Stimulated activated CD4-positive, alpha-beta T cell treated with anti-CD3 and anti-CD28 coated beads, Interleukin-4, amount 100 ng/mL, for 4 hours (primary cell): ENCODE data around the gene PODNL1.
"Not testable (repeated sequence)": the region's sequence is repeated elsewhere in the genome, so short reads cannot be mapped to it uniquely, and the experiment has no call there.

Source experiments
- DNase-seq, 2 experiments: peaks; one replicate each; pipeline ENCODE4 v3.0.0-alpha.2; 2020

PODNL1 gene

DNA sequence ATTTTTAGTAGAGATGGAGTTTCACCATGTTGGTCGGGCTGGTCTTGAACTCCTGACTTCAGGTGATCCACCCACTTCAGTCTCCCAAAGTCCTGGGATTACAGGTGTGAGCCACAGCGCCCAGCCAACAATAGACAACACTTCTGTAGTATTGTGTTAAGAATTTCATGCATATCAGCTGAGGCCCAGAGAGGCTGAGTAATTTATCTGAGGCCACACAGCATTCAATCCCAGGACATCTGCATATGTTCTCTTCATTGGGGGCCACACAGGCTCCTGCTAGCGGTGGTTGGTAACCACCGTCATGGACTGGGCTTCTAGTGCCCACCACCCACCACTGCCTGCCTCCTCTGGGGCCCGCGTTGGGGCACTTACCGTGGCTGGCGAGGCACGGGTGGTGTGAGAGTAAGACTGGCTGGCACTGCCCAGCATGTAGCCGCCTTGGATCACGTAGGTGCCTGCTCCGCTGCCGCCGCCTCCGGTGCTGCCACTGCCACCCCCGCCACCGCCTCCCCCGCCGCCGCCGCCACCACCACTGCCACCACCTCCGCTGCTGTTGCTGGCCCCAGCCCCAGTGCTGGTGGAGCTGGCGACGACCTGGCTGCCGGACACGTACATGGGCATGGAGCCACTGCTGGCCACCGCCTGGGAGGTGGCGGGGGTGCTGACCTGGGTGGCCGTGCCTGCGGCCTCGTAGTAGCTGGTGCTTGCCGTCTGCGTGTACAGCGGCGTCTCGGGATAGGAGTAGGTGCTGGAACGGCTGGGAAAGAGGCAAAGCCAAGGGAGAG lies 34.3 kb upstream of the PODNL1 start:
- no peak for DNase-seq

DNA sequence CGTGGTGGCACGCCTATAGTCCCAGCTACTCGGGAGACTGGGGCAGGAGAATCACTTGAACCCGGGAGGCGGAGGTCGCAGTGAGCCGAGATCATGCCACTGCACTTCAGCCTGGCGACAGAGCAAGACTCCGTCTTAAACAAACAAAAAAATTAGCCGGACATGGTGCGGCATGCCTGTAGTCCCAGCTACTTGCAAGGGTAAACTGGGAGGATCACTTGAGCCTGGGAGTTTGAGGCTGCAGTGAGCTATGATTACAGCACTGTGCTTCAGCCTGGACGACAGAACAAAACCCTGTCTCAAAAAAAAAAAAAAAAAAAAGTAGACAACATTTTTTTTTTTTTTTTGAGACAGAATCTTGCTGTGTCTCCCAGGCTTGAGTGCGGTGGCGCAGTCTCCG lies 33.7 kb upstream of the PODNL1 start:
- DNase-seq = not testable (repeated sequence)

DNA sequence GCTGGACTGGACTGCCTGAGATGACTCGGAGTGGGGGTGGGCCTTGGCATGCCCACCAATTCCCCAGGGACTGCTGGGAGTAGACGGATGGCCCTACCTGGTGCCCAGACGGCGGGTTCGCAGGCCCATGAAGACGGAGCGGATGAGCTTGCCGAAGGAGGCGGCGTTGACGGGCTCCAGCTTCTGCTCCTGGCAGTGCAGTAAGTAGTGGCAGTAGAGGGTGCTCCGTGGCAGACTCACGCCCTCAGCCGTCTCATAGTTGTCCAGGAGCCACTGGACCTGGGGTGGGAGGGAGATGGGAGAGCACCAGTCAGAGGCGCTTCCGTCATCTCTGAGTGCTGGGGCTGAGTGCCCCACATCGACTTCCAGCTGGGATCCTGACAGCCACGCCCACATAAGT lies 31.7 kb upstream of the PODNL1 start:
- DNase-seq = no peak

DNA sequence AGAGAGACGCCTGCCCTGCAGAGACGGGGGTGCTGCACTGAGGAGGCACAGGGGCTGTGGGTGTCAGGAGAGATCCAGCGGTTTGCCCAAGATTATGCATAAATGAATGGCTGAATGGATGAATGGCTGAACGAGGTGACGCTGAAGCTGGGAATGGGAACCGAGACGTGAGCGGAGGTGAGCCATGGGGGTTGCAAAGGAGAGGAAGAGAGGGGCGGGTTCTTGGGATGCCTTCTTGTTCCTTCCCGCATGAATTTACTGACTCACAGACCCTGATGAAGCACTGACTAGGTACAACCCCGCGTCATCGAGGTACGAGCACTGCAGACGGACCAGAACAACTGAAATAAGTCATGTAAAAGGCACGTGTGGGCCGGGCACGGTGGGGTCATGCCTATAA lies 30.8 kb upstream of the PODNL1 start:
- no peak for DNase-seq

DNA sequence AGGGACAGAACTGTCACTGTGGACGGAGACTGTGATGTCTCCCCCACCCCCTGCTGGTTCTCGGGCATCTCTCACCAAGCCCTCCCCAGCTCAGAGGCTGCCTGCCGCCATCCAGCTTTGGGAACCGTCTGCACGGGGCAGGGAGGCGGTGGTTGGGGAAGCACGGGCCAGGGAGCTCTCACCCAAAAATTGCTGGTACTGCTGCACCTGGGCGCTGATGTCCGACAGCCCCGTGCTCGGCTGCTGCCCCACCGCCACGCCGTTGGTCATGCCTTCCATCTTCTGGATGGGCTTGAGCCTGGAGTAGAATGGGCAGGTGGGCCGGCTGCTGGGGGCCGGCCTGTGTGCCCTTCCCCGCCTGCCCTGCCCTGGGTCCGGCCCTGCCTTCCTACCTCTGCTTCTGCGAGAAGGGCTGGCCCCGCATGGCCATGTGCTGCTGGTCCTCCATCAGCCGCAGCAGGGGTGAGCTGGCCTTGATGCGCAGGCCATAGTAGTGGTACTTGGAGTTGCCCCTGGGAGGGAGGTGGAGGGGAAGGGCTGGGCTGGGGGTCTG lies 30.2 kb upstream of the PODNL1 start:
- DNase-seq = no peak

DNA sequence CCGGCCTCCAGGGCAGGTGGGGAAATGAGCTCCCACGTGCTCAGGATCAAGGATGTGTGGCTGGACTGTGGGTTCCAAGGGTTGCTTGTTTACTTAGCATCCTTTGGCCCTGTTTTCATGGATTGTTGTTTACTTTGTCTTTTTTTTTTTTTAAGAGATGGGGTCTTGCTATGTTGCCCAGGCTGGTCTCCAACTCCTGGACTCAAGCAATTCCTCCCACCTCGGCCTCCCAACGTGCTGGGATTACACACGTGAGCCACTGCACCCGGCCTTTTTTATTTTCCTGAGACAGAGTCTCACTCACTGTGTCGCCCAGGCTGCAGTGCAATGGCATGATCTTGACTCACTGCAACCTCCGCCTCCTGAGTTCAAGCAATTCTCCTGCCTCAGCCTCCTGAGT lies 29.0 kb upstream of the PODNL1 start:
- not testable (repeated sequence) for DNase-seq

DNA sequence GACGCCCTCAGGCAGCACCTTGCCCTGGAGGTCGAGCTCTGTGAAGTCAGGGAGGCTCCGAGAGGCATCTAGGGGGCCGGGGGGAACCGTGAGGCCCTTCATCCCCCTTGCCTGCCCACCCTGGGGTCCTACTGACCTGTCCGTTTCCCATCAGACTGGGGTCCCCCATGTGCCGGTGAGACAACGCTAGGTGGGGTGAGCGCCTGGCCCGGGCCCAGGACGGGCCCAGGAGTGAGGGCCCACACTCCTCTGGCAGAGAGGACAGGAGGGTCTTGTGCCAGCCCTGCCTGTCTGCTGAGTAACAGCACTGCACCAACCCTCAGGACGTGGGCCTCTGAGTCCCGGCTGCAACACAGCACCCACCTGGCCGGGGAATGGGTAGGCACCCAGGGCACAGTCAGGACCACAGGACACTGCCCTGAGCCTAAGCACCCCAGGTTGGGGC lies 28.5 kb upstream of the PODNL1 start:
- no peak for DNase-seq

DNA sequence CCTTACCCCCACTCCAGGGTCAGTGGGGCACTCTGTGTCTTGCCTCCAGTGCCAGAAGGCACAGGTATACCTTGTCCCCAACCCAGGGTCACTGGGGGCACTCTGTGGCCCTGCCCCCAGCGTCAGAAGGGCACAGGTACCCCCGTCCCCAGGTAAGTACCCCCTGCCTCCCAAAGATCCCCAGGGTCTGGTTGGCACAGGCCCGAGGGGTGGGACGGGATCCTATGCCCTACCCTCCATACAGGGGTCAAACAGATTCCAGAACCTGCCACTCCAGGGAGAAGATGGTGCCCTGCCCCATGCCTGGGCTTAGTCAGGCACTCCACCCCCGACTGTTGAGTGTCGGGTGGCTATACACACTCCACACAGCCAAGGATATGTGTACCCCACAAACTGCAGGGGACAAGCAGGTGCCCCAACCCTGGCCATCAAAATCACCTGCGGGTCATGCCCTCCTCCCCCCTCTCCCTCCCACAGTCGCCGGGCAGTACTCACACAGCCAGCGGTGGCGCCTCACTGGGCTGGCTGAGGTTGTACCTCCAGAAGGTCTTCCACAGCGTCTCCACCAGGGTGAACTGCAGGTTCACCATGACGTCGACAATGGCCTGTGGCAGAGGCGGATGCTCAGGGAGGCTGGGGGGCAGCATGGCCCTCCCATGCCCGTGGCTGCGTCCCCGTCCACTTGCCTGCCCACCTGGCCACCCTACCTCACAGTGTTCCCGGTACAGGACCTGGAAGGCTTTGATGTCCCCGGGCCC lies 27.9 kb upstream of the PODNL1 start:
- DNase-seq = no peak

DNA sequence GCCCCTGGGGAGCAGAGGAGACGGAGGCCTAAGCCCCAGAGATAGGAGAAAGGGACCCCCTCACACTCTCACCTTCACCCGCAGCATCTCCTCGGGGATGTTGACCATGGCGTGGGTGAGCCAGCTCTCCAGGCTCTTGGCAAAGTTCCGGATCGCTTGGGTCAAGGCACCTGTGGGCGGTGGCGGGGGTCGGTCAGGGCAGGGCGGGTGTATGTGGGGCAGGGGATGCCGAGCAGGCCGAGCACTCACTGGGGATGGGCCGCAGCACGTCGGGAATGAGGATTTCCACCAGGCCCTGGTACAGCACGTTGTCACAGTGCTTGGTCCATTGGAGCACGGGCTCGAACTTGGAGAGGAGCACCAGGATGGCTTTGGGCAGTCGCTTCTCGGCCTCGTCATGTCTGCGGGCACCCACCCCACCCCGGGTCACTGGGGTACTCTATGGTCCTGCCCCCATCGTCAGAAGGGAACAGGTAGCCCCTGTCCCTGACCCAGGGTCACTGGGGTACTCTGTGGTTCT lies 27.2 kb upstream of the PODNL1 start:
- DNase-seq = no peak

DNA sequence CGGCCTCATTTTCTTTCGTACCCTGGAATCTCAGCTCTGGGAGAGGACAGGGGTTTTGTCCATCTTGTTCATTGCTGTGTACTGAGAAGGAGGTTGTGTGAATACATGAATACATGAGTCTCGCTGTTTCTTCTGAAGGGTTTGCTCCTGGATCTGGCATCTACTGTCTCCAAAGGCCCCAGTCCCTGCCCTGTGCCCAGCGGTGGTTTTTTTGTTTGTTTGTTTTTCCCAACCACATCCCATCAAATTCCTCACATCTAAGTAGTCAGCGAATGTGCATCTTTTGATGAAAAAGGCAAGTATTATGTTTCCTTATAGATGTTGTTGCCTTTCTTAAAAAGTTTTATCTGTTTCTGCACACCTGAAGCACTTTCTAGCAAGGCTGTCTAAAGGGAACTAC lies 26.6 kb upstream of the PODNL1 start:
- no peak for DNase-seq

DNA sequence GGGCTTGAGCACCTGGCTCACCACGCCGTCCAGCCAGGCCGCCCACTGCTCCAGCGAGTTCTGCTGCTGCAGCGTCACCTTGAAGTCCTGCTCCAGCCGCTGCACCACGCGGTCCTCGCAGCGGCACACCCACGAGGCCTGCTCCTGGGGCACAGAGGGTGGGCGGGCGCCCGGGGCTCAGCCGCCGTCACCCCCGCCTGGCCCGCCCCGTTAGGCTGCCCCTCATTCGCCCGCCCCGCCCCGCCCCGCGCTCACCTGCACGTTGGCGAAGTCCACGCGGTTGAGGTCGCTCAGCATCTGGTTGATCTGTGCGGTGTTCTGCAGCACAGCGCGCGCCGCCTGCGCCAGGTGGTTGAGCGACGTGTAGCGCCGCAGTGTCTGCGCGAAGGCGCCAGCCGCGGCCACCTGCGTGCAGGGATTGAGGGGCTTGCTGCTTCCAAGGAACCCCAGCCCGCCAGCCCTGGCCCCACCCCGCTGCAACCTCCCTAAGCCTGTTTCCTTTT lies 25.4 kb upstream of the PODNL1 start:
- no peak for DNase-seq

DNA sequence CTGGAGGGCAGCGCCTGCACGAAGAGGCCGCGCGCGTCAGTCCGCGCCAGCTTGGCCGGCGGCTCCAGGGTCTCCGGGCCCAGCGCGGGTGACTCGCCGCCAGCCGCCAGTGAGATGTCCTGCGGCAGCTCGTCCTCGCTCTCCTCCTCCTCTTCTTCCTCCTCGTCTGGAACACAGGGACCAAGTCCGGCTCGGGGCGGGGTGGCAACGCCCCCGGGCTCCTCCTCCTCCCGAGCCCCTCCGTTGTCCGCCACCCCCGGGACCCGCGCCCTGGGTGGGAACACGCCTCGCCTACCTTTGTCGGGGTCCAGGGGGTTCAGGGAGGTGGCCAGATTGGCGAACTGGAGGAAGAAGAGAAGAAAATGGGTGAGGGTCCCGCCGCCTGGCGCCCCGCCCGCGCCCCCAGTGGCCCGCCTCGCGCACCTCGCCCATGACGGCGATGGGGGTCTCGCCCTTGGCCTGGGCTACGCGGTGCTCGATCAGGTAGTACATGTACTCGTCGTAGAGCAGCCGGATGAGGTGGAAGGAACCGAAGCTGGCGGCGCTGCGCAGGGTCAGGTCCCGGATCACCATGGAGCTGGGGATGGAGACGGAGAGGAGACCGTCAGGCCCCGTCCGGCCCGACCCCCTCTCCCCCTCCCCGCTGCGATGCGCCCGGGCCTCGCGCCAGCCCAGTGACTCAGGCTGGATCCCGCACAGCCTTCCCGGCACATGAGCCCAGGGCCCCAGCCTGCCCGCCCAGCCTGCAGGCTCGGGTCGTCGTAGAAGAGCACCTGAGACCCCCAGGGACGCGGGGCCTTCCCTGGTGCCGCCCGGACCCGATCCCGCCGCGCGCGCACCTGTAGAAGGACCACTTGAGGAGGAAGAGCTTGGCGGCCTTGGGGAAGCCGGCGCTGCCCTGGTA lies 24.7 kb upstream of the PODNL1 start:
- DNase-seq = no peak

DNA sequence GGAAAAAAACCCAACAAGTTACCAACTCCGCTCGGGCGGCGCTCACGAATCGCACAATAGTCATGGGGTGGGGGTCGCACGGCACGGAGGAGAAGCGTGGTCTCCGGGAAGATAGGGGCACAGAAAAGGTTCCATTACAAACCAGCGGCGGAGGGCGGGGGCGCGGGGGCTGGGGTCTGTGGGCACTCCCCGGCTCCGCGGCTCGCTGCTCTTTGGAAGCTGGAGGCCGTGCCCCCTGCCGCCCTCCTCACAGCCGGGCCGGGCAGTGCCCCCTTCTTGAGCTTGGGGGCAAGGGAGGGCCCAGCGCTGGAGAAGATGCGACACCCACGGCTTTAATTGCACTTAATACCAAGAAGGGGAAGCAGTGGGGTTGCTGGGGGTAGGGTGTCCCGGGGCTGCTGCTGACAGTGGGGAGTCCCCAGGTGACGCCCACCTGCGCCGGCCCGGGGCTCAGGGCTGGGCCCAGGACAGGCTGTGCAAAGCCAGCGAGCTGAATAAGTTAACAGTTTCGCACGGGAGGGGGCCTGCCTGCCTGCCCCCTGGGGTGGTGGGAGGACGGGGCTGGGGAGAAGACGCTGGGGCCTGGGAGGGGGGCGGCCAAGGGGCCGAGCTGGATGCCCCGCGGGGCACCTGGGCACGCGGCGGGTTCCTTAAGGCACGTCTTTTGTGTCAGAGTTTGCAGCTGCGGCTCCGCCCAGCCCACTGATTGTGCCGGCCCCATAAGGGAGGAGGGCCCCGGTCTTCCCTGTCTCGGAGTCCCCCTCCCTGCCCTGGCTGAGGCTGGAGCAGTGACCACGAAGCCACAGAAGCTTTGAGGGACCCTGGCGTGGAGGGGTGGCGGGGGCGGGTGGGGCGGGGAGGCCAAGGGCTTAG lies 23.8 kb upstream of the PODNL1 start:
- DNase-seq = no peak

DNA sequence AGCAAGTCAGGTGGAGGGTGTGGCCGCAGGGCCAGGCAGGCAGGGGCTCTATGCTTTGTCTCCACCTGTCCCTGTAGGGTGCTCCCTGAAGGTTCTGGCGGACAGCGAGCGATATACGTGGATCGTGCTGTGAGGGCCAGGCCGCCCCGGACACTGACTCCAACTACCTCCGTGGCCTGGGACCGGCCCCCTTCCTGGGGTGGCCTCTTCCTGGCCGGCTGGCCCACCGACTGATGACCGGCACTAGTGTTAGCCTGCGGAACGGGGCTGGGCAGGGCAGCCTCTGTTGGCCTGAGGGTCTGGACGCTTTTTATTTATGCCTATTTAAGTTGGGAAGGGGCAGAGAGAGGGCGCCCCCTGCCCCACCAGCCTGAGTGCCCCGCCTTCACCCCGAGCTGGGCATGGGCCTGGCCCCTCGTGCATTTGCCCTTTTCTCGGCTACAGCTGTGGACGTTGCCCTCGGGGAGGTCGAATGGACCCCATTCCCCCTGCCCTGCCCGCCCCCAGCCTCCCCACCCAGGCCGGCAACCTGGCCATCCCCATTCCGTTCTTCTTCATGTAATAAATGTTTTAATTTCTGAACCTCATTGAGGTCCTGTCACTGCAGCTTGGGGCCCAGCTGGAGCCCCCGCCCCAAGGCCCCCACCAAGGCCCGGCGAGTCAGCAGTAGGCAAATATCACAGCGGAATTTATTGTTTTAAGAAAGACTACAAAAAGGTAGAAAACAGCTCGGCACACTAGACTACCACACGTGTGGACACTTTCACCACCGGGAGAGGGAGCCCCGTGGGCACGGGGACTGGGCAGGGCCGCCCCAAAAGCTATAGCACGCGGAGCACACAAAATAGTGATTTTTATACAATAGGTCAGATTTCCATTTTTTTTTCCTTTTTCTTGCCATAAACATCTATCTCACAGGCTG lies 22.9 kb upstream of the PODNL1 start:
- DNase-seq = no peak

DNA sequence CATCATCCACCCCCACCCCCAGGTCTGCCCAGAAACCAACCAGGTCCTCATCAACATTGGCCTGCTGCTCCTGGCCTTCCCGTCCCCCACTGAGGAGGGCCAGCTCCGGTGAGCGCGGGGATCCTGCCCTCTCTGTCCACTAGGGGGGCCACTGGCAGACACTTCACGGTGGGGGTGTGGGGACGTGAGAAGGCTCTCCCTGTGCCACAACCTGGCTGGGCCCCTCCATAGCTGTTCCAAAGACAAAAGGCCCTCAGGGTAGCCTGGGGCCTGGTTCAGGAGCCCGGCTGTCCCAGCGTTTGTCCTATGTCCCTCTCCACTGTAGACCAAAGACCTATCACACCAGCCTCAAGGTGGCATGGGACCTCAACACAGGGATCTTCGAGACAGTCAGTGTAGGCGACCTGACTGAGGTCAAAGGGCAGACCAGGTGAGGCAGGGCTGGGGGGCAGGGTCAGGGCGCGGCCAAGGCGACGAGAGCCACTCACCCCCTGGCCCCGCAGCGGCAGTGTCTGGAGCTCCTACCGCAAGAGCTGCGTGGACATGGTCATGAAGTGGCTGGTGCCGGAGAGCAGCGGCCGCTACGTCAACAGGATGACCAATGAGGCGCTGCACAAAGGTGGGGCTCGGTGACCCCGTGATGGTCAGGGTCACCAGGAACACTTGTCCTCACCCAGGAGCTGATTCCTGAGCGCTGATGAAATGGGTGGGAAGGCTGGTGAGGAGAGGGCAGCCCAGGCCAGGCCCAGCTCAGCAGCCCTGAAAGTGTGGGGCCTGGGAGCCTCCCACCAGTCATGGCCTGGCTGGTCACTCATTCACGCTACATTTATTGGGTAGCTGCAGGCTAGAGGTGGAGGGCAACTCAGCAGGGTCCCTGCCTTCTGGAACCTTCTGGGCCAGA lies 22.0 kb upstream of the PODNL1 start:
- DNase-seq = no peak

DNA sequence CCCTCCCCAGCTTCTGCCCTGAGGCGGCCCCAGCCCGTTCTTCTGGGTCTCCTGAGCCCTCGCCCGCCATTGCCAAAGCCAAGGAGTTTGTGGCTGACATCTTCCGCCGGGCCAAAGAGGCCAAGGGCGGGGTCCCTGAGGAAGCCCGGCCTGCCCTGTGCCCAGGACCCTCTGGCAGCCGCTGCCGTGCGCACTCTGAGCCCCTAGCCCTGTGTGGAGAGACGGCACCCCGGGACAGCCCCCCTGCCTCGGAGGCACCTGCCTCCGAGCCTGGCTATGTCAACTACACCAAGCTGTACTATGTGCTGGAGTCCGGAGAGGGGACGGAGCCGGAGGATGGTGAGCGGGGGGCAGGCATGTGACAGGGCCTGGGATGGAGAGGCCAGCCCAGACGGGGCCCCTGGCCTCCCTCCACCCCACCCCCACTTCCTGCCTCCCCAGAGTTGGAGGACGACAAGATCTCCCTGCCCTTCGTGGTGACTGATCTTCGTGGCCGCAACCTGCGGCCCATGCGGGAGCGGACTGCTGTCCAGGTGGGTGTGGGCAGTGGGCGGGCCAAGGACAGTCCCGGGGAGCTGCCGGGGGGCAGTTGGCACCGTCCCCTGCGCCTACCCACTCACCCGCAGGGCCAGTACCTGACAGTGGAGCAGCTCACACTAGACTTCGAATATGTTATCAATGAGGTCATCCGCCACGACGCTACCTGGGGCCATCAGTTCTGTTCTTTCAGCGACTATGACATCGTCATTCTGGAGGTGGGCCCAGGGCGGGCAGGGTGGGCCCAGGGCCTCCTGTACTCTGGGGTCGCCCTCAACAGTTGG lies 21.1 kb upstream of the PODNL1 start:
- no peak for DNase-seq

DNA sequence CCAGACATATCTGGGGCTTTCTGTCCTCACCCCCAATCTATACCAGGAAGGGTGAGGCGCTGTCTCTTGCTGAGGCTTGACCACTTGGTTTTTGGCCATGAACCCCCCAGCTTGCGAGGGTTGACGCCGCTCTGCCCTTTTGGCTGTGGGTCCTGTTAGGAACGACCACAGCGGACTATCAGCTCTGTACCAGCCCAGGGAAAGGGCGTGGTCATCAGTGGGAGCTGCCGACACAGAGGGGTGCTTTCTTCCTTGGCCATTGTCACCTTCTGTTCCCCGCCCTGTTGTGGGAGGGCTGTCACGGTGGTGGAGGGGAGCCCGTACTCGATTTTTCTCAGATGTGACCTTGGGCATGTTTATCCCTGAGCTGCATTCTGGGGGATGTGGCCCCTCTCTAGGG lies 19.8 kb upstream of the PODNL1 start:
- DNase-seq = no peak

DNA sequence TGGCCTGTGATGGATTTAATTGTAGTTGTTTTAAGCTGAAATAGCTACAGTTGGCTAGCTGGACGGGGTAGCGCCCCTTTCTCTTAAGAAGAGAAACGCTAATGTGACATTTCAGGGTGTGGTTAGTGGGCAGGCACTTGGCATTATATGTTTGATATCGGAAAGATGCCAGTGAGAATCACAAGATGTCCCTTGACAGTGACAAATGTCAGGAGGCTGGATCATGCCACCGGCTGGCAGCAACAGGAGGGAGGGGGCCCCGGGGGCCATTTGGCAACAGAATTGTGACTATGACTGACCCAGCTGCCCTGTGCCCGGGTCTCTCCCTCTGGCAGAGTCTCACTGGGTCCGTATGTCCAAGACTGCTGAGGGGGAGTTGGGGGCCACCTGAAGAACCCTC lies 18.8 kb upstream of the PODNL1 start:
- DNase-seq = no peak
